ENCODE data around the gene FBXW4.

FBXW4 gene

GRCh38 chr10:101579516-101579870 lies 115.5 kb downstream of the FBXW4 start:
- DNase-seq = no peak

- DNase-seq = no peak
These were observed 116.0 kb downstream of the FBXW4 start for GRCh38 chr10:101578803-101579515.

- no peak for DNase-seq
These were observed 116.8 kb downstream of the FBXW4 start for GRCh38 chr10:101578192-101578591.

GRCh38 chr10:101577121-101577871 lies 117.7 kb downstream of the FBXW4 start:
- DNase-seq = no peak

- DNase-seq = no peak
These were observed 118.6 kb downstream of the FBXW4 start for GRCh38 chr10:101576211-101576863.

- DNase-seq = no peak
These were observed 119.3 kb downstream of the FBXW4 start for GRCh38 chr10:101575580-101576210.

GRCh38 chr10:101575091-101575490 lies 119.9 kb downstream of the FBXW4 start:
- DNase-seq = no peak

- peak; percentile 86 for DNase-seq
These were observed 120.9 kb downstream of the FBXW4 start for GRCh38 chr10:101573885-101574753.

GRCh38 chr10:101572785-101573184 lies 122.2 kb downstream of the FBXW4 start:
- DNase-seq = no peak

GRCh38 chr10:101572126-101572525 lies 122.8 kb downstream of the FBXW4 start:
- DNase-seq = no peak

- no peak for DNase-seq
These were observed 123.6 kb downstream of the FBXW4 start for GRCh38 chr10:101571271-101571925.

GRCh38 chr10:101570428-101571270 lies 124.3 kb downstream of the FBXW4 start:
- DNase-seq = no peak

GRCh38 chr10:101569622-101570427 lies 125.1 kb downstream of the FBXW4 start:
- DNase-seq = peak; percentile 87

- DNase-seq = no peak
These were observed 125.7 kb downstream of the FBXW4 start for GRCh38 chr10:101569323-101569621.

- no peak for DNase-seq
These were observed 126.8 kb downstream of the FBXW4 start for GRCh38 chr10:101568054-101568745.

GRCh38 chr10:101567165-101568006 lies 127.6 kb downstream of the FBXW4 start:
- DNase-seq = peak; percentile 32

- DNase-seq = peak; percentile 78
These were observed 128.4 kb downstream of the FBXW4 start for GRCh38 chr10:101566333-101567164.

- DNase-seq = no peak
These were observed 129.0 kb downstream of the FBXW4 start for GRCh38 chr10:101565936-101566332.
